SK-N-MC (cell line): ENCODE data around the gene ZNF618.

Experiments
- DNase-seq: peaks from one replicate; pipeline ENCODE4 v3.0.0-alpha.2; 2011; ENCODE audit warnings: low read depth, low spot score
- H3K27ac ChIP-seq: fragments of 200-600 bp; sonication (generic); 2 replicates; pipeline ENCODE4 v1.5.1; 2016; ENCODE audit warnings: mixed run types
- H3K36me3 ChIP-seq: fragments of 200-600 bp; sonication (generic); 2 replicates; pipeline ENCODE4 v1.6.1; 2017; ENCODE audit warnings: antibody characterized with exemption, low read length, mixed read lengths; ENCODE audit not compliant: insufficient read depth
- H3K4me3 ChIP-seq: fragments of 200-600 bp; sonication (generic); 2 replicates; pipeline ENCODE4 v1.5.1; 2016
- H3K9ac ChIP-seq: fragments of 200-600 bp; sonication (generic); 2 replicates; pipeline ENCODE4 v1.8.0; 2017; ENCODE audit warnings: mixed run types, mixed read lengths; ENCODE audit not compliant: insufficient read length
- H3K9me3 ChIP-seq: fragments of 200-600 bp; sonication (generic); 2 replicates; pipeline ENCODE4 v1.6.1; 2017; ENCODE audit warnings: low read depth, mild to moderate bottlenecking, antibody characterized with exemption, low read length, moderate library complexity, mixed read lengths
- EZH2 ChIP-seq: fragments of 200-600 bp; sonication (generic); IDR thresholded peaks from one replicate; pipeline ENCODE4 v1.6.1; 2017; ENCODE audit warnings: antibody characterized with exemption
- FOXP2 ChIP-seq: optimal IDR thresholded peaks from 2 replicates; pipeline ENCODE3; 2011; ENCODE audit warnings: mild to moderate bottlenecking, moderate library complexity; ENCODE audit not compliant: insufficient read depth; ENCODE audit errors: extremely low read length, control extremely low read depth
- POLR2AphosphoS5 ChIP-seq: IDR thresholded peaks from 2 replicates; pipeline ENCODE4 v1.6.1; 2012; ENCODE audit warnings: mild to moderate bottlenecking, low read depth, low read length, borderline replicate concordance

Gene ZNF618

DNA sequence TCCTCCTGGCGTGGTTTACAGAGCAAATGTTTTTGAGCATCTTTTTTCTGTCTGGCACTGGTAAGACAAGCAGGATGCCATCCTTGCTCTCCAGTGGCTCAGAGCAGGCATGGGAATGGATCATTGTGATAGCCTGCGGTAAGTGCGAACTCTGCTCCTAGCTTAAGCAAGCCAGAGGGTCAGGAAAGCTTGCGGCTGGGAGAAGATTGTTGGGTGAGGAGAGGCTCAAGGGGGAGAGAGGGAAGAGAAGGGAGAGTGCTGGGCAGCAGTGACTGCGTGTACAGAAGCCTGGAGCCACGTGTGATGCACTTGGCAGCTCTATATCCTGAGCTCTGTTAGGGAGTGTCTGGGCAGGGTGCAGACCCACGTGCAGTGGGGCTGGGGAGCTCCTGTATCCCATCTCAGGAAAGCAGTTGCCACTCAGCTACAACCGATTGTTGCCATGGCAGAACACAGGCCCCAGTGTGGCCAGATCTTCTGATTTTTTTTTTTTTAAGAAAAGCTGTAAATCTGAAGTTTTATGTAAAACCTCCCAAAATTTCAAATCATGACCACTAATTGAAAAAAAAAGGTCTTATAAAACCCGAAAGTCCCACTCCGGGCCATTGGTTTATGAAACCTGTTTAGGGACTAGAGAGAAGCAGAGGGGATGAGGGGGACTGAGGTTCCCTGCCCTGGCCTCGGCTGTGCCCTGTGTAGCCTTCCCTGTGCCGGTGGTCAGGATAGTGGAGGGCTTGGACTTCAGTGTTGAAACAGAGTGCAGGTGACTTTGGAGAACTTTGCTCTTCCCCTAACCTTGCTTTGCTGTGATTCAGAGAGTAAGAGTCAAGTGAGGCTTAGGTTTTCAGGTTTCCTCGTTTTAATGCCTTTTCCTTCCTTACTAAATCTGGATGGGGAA, 67.3 kb downstream of the ZNF618 start:
- H3K4me3 ChIP-seq, result no peak overlapping the region
- no peak overlapping the region for H3K27ac ChIP-seq
- TF ChIP-seq POLR2AphosphoS5, result no peak
- no peak for TF ChIP-seq EZH2
- TF ChIP-seq FOXP2, result no peak
- H3K36me3 ChIP-seq, result no peaks in the 10 kb centered on the region
- H3K9ac ChIP-seq, result no peak overlapping the region
- DNase-seq, result no peak
- no peaks in the 10 kb centered on the region for H3K9me3 ChIP-seq

DNA sequence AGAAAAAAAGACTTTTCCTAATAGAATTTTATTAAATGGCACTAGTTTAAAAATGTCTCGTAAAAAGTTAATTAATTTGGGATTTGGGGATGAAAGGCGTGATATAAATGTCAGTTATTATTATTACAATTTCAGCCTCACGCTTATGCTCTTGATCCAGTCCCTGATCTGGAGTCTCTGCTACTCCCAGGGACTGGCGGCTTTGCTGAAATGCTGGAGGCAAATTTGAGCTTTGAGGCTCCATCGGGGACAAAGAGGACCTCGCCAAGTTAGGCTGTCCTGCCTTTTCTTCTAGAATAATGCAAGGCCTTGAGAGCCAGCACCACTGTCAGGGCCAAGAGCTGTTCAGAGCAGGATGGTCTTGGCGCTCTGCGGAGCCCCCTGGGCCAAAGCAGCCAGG, 69.7 kb downstream of the ZNF618 start:
- Histone ChIP-seq H3K36me3 (no peaks in the 10 kb centered on the region), H3K4me3 (no peak overlapping the region), H3K9ac (no peak overlapping the region), H3K27ac (no peak overlapping the region), H3K9me3 (no peaks in the 10 kb centered on the region)
- no peak for DNase-seq
- TF ChIP-seq POLR2AphosphoS5 (no peak), EZH2 (no peak), FOXP2 (no peak)

DNA sequence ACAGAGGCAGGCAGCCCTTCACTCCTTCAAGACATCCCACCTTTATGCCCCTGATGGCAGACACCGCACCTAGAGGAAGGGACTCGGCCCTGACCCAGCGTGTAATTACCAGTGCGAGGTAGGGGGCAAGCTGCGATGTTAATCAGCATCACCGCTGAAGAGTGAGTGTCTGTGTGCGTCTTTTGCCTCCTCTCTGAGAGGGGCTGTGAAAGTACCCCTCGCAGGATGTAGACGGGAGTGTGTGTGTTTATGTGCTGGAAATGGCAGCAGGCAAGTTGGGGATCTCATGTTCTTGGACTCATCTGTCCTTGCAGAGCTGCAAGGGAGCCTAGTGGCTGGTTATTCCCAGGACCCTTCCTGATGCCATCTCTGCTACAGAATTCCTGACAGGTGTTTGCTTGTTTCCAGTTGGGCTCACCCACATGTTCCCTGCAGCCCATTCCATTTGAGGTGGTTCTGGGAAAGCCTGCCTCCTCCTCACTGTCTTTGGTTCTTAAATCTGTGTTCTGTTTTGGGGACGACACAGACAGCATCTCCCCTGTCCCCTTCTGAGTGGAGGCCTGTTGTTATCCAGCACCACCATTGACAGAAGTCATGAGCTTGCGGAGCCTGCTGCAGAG, 70.5 kb downstream of the ZNF618 start:
- Histone ChIP-seq H3K36me3 (no peaks in the 10 kb centered on the region), H3K9ac (no peak overlapping the region), H3K27ac (no peak overlapping the region), H3K4me3 (no peak overlapping the region), H3K9me3 (no peaks in the 10 kb centered on the region)
- TF ChIP-seq POLR2AphosphoS5, result no peak
- no peak for TF ChIP-seq EZH2
- no peak for TF ChIP-seq FOXP2
- no peak for DNase-seq

DNA sequence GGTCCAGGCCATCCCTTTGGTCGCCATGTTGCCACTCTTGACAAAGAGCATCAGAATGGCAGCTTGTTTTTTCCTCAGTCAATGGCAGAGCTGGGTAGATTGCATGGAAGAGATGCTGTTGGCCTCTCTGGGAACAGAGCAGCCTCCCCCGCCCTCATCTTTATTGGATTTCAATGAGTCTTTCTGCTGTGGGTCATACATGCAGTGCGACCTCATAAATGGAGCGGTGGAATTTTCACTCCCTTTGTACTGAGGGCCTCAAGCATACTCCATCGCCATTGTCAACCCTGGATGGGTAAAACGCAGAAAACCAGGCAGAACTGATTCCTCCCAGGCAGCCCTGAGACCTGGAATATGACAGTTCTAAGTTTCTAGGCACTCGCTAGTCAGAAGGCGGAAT, 71.8 kb downstream of the ZNF618 start:
- no peak for DNase-seq
- Histone ChIP-seq H3K9ac (no peak overlapping the region), H3K36me3 (no peaks in the 10 kb centered on the region), H3K27ac (no peak overlapping the region), H3K9me3 (no peaks in the 10 kb centered on the region), H3K4me3 (no peak overlapping the region)
- no peak for TF ChIP-seq POLR2AphosphoS5

DNA sequence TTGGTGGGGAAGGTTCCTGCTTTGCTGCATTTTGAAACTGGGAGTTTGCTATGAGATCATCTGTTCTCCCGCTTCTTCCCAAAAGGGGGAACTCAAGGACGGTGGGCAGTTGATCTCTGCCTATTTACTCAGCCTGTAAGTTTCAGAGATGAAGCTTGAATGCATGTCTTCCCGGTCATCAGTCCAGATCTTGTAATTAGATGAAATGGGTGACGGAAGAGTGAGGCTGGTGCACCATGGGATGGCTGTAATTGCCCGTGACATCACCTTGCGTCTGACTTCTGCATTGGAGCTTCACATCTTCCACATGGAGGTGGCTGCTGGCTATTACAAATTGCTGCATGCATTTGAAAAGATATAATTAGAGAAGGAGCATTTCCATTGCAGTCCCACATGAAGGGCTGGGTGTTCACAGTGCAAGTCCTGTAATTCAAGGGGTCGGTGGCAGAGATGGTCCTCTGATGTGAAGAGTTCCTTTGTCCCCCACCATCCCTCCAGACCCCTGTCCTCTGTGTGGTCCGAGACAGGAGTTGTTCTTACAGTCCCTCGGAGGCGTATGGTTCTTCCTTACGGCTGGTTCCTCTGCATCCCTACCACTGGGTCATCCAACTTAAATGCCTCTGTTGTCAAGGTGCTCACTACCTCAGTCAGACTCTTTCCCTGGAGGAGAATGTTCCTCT, 72.9 kb downstream of the ZNF618 start:
- no peak for TF ChIP-seq FOXP2
- Histone ChIP-seq H3K9me3 (no peaks in the 10 kb centered on the region), H3K27ac (no peak overlapping the region), H3K4me3 (no peak overlapping the region), H3K36me3 (no peaks in the 10 kb centered on the region), H3K9ac (no peak overlapping the region)
- DNase-seq, result no peak

DNA sequence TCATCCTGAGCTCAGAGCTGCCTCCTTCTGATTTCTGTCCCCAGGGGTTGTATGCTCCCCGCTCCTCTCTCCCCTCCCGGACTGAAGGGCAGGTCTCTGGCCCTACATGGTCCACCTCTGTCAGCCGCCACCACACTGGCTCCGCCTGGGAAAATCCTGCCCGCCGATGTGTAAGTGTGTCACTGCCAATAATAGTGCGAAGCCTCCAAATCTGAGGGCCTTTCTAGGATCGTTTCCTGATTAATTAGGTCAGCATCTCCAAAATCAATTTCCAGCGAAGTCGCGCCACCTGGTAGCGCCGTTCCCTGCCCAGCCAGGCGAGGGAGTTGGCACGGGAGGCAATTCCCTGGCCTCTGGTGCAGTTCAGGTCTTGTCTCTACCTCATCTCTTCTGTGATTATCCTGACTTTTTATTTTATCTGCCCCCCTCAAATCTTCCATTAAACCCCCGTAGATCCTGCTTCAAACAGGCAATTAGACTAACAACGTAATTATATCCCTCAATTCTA, 73.5 kb downstream of the ZNF618 start:
- TF ChIP-seq EZH2, result no peak
- no peak for TF ChIP-seq POLR2AphosphoS5
- no peak for TF ChIP-seq FOXP2
- H3K9me3 ChIP-seq, result no peaks in the 10 kb centered on the region
- no peak for DNase-seq
- H3K27ac ChIP-seq, result no peak overlapping the region
- H3K4me3 ChIP-seq, result no peak overlapping the region
- no peak overlapping the region for H3K9ac ChIP-seq
- H3K36me3 ChIP-seq, result no peaks in the 10 kb centered on the region

DNA sequence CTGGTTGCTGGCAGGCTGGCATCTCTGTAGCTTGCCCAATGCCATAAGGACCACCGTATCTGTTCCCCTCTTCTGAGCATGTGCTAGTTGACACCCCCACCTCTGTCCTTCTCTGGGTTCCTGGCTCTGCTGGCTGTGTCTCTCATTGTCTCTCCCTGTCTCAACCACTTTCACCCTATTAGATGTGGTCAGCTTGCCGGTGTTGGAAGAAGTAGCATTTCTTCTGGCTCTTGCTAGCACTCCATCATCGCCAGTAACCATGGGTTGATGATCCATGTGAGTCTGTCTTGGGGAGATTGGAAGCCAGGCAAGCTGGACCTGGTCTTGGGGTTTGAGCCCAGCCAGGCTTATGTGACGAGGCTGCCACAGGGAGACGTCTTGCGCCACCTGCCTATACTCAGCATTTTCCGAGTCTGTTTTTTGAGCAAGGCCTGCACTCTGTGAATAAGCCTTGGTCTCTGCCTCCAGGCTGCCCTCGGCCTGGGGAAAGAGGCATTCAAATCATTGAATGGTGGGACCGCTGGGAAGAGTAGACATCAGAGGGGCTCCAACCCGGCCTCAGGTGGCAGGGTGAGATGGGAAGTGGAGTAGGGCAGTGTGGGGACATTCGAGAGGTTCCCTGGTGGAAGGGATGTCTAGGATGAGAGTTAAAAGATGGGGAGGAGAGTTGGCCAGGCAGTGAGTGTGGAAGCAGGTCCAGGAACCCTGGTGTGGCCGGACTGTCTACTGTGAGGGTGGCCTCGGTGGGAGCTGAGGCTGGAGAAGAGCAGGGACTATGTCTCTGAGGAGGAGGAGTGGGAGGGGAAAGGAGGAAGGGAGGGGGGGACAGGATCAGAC, 74.3 kb downstream of the ZNF618 start:
- Histone ChIP-seq H3K4me3 (no peak overlapping the region), H3K27ac (no peak overlapping the region), H3K36me3 (no peaks in the 10 kb centered on the region), H3K9me3 (no peaks in the 10 kb centered on the region), H3K9ac (no peak overlapping the region)
- no peak for TF ChIP-seq EZH2
- DNase-seq, result no peak

DNA sequence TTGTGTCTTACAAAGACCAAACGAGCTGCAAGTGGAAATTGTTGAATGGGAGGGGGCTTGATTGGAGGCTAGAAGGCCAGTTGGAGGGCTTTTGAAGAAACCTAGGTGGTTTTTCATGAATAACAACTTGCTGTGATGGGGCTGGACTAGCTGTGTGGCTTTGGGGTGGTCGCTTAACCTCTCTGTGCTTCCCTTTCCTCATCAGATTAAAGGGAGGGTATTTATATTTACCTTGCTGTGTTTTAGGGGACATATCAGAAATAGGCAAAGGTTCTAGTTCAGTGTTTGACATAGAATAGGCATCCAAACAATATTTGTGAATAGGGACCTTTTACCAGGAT, 74.9 kb downstream of the ZNF618 start:
- no peaks in the 10 kb centered on the region for H3K9me3 ChIP-seq
- no peak overlapping the region for H3K9ac ChIP-seq
- TF ChIP-seq EZH2 (no peak), POLR2AphosphoS5 (no peak), FOXP2 (no peak)
- no peak overlapping the region for H3K27ac ChIP-seq
- H3K36me3 ChIP-seq, result no peaks in the 10 kb centered on the region
- no peak for DNase-seq
- no peak overlapping the region for H3K4me3 ChIP-seq
